Posterior cingulate gyrus (tissue), 11 donors: ENCODE measurements around the gene FAF1.
A peak's percentile ranks its signal among the peaks of the same experiment; 100 is the strongest.

Experiments
- DNase-seq, 10 donors: peaks; one replicate each; pipeline versions ENCODE4 v3.0.0 to v3.0.0-alpha.2; 2020 to 2021; ENCODE audit warnings: mixed read lengths in 3 of 10
- intact Hi-C: fragments of 100-400 bp; cut with DNase I; formaldehyde crosslinking; loops from one replicate; pipeline ENCODE4 v1.15.1; 2023

The FAF1 gene

DNA sequence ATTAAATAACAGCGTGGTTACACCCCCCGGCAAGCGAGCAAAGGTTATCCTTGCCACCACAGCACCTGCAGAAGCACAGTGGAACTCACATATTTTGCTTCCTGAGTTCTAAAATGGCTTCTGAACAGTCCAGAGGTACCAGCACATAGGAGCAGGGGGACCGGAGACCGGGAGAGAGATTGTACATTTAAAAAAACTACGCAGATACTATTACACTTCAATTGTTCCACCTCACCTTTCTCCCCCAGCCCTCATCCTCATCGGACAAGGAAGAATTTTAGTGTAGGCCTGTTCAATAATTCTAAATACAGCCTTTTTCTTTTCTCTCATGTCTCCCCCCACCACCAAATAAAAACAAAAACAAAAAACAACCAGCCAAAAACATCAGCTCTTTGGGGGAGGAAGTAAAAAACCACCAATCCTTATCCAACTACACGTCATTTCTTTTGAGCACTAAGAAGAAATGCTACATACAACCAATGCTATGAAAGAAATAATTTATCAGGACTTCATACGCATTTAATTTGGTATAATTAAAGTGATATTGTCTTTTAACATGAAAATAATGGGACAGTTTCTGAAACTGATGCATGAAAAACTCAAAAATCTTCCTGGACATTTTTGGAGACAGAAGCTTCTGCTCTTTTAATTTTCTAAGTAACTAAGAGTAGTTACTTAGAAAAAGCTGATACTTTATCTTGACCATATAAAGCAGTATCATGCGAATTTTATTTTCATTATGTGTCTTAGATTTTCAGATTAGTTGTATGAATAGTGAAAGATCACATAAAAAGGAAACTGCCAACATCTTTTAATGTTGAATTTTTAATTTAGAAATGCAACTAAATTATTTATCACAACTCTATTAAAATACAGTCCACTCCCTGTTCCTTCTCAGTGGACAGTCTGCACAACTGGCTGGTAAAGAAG, 19.1 kb upstream of the FAF1 start:
- DNase-seq = no peak

DNA sequence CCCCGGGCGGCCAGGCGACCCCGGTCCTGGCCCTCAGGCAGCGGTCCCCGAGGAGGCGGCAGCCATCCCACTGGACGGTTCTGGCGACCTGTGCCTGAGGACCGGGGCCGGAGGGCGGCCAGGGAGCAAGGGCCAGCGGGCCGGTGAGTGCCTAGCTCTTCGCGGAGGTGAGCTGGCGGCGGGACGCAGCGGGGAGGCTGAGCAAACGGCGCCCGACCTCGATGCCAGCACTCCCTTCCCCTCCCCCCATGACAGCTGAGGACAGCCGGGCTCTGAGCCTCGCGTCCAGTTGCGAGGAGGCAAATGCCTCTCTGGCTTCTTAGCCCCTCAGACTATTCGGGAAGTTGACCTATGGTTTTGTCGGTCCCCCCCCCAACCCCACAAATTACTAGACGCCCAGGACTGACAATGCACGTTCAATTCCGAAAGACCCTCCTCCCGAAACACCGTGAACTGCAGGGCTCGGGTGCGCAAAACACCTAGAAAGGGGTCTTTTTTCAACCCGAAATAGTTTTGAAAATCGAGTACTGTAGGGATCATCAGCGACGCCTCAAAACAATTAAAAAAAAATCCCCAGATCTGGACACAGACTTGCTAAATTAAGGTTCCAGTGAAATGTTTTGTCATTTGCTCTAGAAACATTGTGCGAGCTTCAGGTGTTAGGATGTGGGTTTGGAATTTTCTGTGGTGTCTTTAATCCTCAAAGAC, 18.2 kb upstream of the FAF1 start:
- intact Hi-C loops = no loop called here
- peak in 6 of 10 donors; percentile 30 to 90 (median 52) for DNase-seq

More for the DNA sequence above, 19.1 kb upstream of the FAF1 start:
- intact Hi-C loops = no loop called here

DNA sequence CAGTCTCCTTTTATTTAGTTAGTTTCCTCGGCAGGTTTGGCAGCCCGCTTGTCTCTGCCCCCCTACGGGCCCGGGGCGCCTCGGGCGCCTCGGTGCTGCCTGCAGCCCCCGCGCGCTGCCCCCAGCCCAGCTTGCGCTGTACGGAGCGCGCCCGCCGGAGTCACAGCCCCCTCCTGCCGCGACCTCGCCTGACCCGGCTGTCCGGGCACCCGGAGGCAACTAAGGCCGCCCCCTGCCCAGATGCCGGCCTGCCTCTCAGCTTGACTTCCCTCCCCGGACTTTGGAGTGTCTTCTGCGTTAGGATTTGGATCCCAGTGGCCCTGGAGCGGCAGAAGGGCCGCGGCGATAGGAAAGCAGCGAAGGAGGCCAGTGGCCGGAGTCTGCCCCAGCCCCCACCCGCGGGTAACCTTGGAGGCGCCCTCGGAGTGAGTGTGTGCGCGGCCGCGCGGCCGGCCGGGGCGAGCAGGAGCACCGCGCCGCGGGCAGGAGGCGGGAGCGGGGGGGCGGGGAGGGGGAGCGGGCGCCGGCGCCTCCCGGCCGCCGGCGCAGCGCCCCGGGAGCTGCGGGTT, 17.6 kb upstream of the FAF1 start:
- intact Hi-C loops = no loop called here
- DNase-seq = peak in 8 of 10 donors; percentile 38 to 90 (median 44)

DNA sequence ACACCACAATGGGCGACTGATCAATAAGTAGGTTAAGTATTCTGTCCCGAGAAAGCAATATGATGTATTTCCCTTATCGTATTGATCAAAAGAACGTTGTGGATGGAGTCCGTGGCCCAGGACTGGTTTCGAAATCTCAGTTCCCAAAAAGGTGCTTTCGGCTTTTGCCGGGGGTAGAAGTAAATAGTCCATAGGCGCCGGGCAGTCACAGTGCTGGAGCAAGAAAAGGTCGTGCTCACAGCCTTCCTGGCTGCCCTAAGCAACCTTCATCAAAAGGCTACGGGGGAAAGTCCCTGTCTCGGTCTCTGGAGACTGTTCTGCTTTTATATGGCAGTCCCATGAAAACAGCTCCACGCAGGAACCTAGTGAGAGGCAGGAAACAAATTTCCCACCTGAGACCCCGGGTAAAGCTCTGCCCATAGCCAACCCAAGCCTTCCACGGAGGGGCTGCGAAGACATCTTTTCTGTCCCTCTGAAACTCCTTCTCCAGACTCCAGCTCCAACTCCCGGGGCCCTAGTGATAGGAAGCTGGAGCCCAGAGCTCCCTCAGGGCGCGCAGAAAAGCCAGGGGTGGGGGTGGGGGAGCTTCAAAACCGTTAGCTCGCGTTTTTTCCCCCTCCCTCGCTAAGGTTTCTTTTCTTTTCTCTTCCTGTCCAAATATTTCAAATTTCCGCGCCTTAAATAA, 17.0 kb upstream of the FAF1 start:
- intact Hi-C loops = no loop called here
- DNase-seq = peak in 3 of 10 donors; percentile 29 to 61 (median 32)

DNA sequence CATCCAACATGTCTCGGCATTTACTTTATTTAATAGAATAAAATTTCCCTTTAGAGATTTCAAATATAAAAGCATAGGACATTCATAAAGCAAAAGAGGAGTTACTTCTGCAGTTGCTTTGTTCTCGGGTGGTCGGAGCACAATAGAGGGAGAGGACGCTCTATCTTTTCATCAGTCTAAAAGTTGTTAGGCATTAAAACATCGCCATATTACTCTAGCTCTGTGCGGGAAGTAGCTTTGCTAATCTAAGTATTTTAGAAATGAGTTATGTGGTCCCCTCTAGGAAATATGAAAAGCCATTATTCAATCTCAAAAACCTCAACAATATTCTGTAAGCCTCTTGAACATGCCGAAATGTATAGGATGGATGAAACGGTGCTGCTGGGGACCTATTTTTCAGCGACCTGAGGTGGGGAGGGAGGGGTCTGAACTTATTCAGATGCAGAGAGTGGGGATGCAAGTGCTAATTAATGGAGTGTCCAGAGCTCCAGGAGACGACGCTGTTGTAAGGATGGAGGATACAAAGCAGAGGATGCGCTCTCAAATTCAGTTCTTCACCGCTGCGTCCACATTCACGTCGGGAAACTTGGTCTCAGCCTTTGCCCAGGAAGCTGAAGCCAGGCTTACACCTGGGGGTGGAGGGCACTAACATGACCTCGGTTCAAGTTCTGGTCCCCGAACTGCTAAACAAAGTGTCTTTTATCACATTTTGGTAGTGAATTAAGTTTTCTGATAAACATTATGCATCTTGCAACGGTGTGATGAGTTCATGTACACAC, 16.2 kb upstream of the FAF1 start:
- intact Hi-C loops = no loop called here
- peak in 2 of 10 donors; percentile 21 to 72 for DNase-seq

DNA sequence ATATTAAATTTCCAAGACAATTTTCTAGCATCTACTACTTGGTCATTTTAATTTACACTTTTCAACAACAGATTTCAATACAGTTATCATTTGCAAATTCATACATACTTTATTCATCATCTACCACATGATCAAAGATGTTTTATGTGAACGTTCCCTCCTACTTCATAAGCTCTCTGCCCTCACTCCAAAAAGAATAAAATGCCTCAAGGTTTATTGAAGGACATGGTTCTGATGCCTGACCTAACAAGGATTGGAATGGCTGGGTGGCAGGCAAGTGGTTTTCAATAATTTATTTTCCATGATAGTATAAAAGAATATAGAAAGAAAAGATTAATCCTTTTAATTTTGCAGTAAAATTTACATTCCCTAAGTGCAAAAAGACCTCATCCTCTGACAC, 15.4 kb upstream of the FAF1 start:
- DNase-seq = no peak
- intact Hi-C loops = no loop called here

DNA sequence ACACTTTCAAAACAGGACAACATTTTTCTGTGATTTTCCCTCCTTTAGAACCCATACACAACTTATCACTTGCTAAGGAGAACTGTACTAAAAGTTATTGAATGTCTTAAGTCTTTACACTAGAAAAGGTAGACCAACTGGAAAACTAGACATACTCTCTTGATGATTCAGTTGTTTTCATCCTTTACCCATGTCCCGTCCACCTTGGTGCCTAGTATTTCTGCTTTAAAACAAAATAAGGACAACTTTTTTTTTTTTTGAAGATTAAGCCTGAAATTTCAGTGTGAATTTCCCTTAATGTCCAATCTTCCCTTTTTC, 14.5 kb upstream of the FAF1 start:
- no peak for DNase-seq
- intact Hi-C loops = no loop called here

DNA sequence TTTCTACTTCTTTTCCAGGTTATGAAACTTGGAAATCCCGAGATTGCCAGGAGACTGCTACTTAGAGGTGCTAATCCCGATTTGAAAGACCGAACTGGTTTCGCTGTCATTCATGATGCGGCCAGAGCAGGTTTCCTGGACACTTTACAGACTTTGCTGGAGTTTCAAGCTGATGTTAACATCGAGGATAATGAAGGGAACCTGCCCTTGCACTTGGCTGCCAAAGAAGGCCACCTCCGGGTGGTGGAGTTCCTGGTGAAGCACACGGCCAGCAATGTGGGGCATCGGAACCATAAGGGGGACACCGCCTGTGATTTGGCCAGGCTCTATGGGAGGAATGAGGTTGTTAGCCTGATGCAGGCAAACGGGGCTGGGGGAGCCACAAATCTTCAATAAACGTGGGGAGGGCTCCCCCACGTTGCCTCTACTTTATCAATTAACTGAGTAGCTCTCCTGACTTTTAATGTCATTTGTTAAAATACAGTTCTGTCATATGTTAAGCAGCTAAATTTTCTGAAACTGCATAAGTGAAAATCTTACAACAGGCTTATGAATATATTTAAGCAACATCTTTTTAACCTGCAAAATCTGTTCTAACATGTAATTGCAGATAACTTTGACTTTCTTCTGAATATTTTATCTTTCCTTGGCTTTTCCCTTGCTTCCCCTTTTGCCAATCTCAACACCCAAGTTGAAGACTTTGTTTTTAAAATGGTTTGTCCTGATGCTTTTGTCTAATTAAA, 14.0 kb upstream of the FAF1 start:
- intact Hi-C loops = no loop called here

DNA sequence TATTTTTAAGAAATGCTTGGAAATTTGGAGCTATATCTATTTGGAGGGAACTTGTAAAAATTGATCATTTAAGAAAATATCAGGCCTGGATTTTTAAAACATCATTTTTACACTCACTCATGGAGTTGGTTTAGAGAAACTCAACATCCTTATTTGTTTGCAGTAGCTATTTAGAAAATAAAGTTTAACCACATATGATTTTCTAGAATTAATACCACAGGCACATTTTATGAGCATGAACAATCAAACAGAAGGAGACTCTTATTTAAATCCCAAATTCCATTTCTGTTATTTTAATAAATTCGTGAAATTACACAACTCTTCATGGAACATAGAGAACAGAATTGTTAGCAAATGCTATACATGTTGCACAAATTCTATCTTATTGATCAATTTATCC, 13.2 kb upstream of the FAF1 start:
- intact Hi-C loops = no loop called here

More for the DNA sequence above, 14.0 kb upstream of the FAF1 start:
- DNase-seq = peak in 3 of 10 donors; percentile 21 to 63 (median 26)

DNA sequence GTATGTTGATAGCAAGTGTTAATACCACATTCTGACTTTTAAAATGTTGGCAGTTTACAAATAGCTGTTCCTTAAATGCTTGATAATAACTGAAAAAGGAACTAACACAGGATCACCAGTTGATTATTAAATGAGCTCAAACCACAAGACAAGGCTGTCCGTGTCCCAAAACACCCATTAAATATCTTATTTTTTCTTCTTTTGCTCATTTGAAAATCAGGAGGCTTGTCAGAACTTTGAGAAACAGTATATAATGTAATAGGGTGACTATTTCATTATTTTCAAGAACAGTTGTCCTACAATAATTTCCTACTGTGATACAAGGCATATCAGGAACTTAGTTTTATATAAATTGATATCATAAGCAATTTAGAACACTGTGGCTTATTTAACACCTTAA, 12.7 kb upstream of the FAF1 start:
- intact Hi-C loops = no loop called here
- no peak for DNase-seq

More for the DNA sequence above, 13.2 kb upstream of the FAF1 start:
- DNase-seq = no peak

DNA sequence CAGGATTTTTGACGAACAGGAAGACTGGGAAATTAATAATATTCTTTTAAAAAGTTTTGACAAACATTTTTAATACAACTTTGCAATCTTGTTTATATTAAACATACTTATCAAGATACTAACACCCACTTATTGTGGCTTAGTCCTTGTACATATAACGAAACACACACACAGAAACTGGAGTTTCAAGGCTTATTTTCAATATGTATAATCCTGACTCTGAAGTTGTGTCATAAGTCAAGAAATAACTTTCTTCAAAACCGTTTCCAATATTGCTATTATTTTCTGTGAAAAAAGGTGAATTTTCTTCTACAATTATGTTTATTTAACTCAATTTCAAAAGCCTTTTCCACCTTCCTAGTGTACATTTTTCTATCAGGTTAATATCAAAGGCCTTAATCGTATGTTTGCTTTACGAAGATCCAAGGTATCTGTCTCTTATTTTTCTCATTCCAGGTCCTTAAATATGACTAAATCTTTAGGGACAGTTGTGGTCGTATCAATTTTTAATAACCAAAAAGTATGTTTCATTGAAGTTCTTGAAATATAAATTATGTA, 11.8 kb upstream of the FAF1 start:
- DNase-seq = no peak
- intact Hi-C loops = no loop called here

DNA sequence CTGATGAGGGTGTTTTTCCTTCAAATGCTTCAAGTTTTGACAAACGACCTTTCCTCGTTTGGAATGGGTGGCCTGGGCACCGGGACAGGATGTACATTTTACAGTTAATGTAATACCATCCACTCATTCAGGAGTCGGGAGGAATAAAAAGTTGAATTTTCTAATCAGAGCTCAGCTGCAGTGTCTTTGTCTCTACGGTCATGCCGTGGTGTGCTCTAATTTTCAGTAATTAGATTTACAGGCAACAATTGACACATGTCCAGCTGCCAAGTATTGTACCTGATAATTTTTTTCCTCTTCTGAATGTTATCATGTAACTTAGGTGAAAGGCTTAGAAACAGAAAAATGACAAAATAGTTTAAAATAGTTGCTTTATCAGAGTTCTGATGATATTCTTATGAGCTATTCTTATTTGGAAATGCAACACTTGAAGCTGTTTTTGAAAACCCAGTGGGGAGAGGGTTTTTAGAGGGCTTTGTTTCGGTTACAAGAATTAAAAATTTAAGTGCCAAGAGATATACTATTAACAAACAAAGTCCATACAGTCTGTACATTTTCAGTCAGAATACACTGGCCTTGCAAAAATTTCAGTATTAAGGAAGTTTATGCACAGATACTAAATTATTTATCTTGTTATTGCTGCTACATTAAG, 11.0 kb upstream of the FAF1 start:
- no peak for DNase-seq
- intact Hi-C loops = no loop called here

DNA sequence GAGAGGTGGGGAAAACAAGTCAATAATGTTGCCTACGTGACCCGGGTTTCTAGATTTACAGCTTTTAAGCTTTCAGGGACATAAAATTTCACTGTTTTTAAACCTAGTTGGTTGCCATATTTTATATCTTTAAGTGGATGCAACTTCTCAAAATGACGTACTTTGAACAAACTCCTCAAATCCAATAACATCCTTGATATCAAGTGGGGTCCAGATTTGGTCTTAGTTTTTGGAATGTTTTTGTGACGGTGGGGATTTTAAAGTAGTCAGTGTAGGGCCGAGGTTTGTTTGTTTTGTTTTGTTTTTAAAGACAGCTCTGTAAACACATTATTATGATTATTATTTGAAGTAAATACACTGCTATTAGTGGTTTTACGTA, 10.4 kb upstream of the FAF1 start:
- intact Hi-C loops = no loop called here
- DNase-seq = no peak

DNA sequence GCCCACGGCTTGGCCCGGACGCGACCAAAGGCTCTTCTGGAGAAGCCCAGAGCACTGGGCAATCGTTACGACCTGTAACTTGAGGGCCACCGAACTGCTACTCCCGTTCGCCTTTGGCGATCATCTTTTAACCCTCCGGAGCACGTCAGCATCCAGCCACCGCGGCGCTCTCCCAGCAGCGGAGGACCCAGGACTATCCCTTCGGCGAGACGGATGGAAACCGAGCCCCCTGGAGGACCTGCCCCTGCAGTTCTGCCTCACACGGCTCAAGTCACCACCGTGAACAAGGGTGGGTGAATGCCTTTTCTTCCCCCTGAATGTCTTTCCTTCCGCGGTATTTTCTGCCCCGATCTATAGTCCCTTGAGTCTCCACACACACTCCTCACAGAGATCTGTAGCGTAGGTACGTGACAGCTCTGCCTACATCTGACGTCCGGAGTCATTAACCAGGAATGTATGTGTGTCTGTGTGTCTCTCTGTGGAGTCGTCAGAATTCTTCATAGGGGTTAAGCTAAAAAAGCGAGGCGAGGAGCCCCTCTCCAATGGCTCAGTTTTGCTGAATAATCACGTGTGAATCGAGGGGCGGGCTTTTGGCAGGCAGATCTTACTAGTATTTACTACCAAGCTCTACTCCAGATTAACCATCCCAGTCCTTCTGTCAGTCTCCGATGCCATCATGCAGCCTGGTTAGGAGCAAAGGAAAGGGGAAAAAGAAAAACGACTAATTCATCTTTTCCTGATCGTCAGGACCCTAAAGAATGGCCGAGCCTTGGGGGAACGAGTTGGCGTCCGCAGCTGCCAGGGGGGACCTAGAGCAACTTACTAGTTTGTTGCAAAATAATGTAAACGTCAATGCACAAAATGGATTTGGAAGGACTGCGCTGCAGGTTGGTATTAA, 9.8 kb upstream of the FAF1 start, which contains the start of gene CDKN2C:
Gene CDKN2C (plus strand): TSS at position 635 of the 898 bp plus-strand sequence. CDS start 124 bp downstream, at position 759.
- intact Hi-C loops = loop anchor here (5.0 kb wide), 2 partner anchors 43 to 272 kb away; no protein-coding TSS in a partner anchor
- peak in 8 of 10 donors; percentile 49 to 90 (median 69) for DNase-seq

DNA sequence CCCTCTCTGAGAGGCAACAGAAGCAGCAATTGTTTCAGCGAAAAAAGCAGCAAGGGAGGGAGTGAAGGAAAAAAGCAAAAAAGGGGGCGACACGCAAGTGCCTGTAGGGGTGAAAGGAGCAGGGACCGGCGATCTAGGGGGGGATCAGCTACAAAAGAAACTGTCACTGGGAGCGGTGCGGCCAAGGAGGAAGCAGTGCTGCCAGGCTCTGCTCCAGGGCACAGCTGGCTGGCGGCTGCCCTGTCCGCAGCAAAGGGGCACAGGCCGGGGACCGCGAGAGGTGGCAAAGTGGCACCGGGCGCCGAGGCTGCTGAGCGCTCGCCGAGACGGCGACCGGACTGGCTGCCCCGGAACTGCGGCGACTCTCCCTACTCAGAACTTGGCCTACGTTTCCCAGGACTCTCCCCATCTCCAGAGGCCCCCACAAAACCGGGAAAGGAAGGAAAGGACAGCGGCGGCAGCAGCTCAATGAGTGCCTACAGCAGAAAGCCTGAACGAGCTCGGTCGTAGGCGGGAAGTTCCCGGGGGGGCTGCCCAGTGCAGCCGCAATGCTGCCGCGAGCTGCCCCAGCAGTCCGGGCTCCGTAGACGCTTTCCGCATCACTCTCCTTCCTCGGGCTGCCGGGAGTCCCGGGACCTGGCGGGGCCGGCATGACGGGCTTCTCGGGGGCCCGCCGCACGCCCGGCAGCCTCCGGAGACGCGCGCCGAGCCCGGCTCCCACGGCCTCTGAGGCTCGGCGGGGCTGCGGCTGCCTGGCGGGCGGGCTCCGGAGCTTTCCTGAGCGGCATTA, 8.9 kb upstream of the FAF1 start:
- intact Hi-C loops = loop anchor here (1.0 to 5.0 kb wide), 3 partner anchors 9 to 273 kb away; partner anchors contain the start of gene FAF1
- peak in 8 of 10 donors; percentile 24 to 90 (median 58) for DNase-seq

DNA sequence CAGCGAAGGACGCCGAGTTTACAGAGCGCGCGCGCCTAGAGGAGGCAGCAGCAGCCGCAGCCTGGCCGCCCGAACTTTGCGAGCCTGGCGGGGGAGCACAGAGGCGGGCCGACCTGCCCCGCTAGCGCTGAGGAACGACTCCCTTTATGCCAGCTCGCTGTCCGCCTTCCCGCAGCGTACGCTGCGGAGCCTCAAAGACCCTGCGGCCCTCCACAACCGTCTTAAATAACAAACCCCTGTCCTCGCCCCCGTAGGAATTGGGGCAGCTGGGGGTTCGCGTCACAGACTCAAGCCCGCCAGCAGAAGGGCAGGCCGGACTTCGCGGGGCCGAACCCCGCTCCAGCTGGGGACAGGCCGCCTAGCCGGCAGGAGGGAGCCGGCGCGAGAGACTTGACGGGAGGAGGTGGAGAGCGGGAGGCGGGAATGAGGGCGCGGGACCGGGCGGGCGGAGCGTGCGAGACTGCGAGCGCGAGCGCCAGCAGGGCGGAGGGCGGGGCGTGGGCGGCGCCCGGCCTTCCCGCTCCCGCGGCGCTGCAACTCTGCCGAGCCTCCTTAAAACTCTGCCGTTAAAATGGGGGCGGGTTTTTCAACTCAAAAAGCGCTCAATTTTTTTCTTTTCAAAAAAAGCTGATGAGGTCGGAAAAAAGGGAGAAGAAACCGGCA, 8.2 kb upstream of the FAF1 start:
- DNase-seq = peak; percentile 77 to 97 (median 85)
- intact Hi-C loops = loop anchor here (1.0 to 5.0 kb wide), 3 partner anchors 8 to 274 kb away; partner anchors contain the start of gene FAF1
